Measurements from ENCODE around the gene PPARD. TPM values are rescaled to one million over a fixed set of nuclear protein-coding genes. Genes with fewer than 3 reads are reported as not detected.

Gene PPARD
- total and polyA plus RNA-seq, 2 of the 13 experiments (the other 11 are each of a cell fraction or from before 2014, with no cell fraction given): 6.1 to 13.3 TPM

DNA sequence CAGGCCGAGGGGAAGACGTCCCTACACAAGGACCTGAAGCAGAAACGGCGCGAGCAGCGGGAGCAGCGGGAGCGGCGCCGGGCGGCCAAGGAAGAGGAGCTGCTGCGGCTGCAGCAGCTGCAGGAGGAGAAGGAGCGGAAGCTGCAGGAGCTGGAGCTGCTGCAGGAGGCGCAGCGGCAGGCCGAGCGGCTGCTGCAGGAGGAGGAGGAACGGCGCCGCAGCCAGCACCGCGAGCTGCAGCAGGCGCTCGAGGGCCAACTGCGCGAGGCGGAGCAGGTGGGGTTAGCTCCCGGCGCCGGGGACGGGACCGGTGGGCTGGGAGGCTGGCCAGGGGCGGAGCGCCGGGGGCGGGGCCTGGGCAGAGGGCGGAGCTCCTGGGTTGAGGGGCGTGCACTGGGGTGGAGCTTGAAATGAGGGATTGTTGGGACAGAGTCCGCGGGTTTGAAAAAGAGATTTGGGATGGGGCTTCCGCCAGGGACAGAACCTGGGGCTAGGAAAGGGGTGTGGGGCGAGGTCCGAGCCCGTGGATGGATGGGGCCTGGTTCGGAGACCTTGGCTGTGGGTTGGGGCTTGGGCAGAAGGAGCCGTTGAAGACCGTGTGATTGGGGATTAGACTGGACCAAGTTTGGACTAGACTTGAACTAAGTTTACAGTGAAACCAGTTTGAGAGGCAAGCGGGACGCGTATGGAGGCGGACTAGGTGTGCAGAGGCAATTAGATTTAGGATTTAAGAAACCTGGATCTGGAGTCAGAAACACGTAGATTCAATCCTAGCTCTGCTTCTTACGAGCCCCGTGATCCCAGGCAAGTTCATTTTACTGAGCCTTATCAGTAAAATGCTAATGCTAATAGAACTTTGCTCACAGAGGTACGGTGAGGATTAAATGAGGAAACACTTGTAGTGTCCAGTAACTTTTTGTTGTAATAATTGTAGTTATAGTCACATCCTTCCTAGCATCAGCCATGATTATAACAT lies 23.9 kb upstream of the PPARD start (continued):
- TF ChIP-seq, protein P1, sequence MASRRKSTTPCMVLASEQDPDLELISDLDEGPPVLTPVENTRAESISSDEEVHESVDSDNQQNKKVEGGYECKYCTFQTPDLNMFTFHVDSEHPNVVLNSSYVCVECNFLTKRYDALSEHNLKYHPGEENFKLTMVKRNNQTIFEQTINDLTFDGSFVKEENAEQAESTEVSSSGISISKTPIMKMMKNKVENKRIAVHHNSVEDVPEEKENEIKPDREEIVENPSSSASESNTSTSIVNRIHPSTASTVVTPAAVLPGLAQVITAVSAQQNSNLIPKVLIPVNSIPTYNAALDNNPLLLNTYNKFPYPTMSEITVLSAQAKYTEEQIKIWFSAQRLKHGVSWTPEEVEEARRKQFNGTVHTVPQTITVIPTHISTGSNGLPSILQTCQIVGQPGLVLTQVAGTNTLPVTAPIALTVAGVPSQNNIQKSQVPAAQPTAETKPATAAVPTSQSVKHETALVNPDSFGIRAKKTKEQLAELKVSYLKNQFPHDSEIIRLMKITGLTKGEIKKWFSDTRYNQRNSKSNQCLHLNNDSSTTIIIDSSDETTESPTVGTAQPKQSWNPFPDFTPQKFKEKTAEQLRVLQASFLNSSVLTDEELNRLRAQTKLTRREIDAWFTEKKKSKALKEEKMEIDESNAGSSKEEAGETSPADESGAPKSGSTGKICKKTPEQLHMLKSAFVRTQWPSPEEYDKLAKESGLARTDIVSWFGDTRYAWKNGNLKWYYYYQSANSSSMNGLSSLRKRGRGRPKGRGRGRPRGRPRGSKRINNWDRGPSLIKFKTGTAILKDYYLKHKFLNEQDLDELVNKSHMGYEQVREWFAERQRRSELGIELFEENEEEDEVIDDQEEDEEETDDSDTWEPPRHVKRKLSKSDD (CRISPR knock-in tag; IDR thresholded peaks at IDR 0.05; ENCODE audit: low read depth): no peak
- TF ChIP-seq ZNF530 (CRISPR knock-in tag; IDR thresholded peaks at IDR 0.05; ENCODE audit: low read depth) (no peak), DPF2 (CRISPR knock-in tag; IDR thresholded peaks at IDR 0.05; ENCODE audit: borderline replicate concordance, low read depth) (no peak), HMGA1 (CRISPR knock-in tag; conservative IDR thresholded peaks at IDR 0.05) (no peak), FOXA1 (IDR thresholded peaks at IDR 0.05) (no peak), FOXA1 (CRISPR knock-in tag; IDR thresholded peaks at IDR 0.05) (no peak; the same call in 1 of the 2 replicates), ZIK1 (CRISPR knock-in tag; IDR thresholded peaks at IDR 0.05; ENCODE audit: borderline replicate concordance, low read depth) (no peak), HCFC1 (IDR thresholded peaks at IDR 0.05; ENCODE audit: low read depth, low read length) (no peak), ZNF234 (CRISPR knock-in tag; conservative IDR thresholded peaks at IDR 0.05) (no peak; the same call in 1 of the 2 replicates), EEA1 (CRISPR knock-in tag; IDR thresholded peaks at IDR 0.05; ENCODE audit: borderline replicate concordance) (no peak), ZFP62 (CRISPR knock-in tag; IDR thresholded peaks at IDR 0.05) (no peak), MED8 (CRISPR knock-in tag; IDR thresholded peaks at IDR 0.05; ENCODE audit: insufficient replicate concordance) (no peak), SOX6 (IDR thresholded peaks at IDR 0.05) (no peak), SOX6 (CRISPR knock-in tag; IDR thresholded peaks at IDR 0.05) (peak; percentile 41), SMARCC2 (IDR thresholded peaks at IDR 0.05) (no peak)
- TF ChIP-seq, protein P2, sequence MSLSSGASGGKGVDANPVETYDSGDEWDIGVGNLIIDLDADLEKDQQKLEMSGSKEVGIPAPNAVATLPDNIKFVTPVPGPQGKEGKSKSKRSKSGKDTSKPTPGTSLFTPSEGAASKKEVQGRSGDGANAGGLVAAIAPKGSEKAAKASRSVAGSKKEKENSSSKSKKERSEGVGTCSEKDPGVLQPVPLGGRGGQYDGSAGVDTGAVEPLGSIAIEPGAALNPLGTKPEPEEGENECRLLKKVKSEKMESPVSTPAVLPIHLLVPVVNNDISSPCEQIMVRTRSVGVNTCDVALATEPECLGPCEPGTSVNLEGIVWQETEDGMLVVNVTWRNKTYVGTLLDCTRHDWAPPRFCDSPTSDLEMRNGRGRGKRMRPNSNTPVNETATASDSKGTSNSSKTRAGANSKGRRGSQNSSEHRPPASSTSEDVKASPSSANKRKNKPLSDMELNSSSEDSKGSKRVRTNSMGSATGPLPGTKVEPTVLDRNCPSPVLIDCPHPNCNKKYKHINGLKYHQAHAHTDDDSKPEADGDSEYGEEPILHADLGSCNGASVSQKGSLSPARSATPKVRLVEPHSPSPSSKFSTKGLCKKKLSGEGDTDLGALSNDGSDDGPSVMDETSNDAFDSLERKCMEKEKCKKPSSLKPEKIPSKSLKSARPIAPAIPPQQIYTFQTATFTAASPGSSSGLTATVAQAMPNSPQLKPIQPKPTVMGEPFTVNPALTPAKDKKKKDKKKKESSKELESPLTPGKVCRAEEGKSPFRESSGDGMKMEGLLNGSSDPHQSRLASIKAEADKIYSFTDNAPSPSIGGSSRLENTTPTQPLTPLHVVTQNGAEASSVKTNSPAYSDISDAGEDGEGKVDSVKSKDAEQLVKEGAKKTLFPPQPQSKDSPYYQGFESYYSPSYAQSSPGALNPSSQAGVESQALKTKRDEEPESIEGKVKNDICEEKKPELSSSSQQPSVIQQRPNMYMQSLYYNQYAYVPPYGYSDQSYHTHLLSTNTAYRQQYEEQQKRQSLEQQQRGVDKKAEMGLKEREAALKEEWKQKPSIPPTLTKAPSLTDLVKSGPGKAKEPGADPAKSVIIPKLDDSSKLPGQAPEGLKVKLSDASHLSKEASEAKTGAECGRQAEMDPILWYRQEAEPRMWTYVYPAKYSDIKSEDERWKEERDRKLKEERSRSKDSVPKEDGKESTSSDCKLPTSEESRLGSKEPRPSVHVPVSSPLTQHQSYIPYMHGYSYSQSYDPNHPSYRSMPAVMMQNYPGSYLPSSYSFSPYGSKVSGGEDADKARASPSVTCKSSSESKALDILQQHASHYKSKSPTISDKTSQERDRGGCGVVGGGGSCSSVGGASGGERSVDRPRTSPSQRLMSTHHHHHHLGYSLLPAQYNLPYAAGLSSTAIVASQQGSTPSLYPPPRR (CRISPR knock-in tag; IDR thresholded peaks at IDR 0.05; ENCODE audit: borderline replicate concordance): peak; percentile 61

All from HepG2 (cell line).